A673 (cell line): ENCODE data around the gene RIPOR1. TPM values are rescaled to one million over a fixed set of nuclear protein-coding genes. Genes with fewer than 3 reads are reported as not detected.

Experiments
- BruUV-seq: library from RNA; stranded (reverse); fragments of 400-500 nt; replicated peaks from 2 replicates; lab custom pipeline; 2021; lab: Mats Ljungman, UMichigan
- CTCF ChIA-PET: fragments of 300-600 bp; sonication (Branson Sonifier 250); formaldehyde crosslinking; loops from one replicate; lab custom pipeline; 2022; ENCODE audit warnings: antibody characterized with exemption; lab: Charles Lee
- POLR2A ChIA-PET: fragments of 300-600 bp; sonication (Branson Sonifier 250); formaldehyde crosslinking; loops from one replicate; lab custom pipeline; 2022; ENCODE audit warnings: antibody characterized with exemption; ENCODE audit not compliant: low non-redundant PET; lab: Charles Lee
- DNase-seq: peaks from one replicate; pipeline ENCODE4 v3.0.0-alpha.2; 2015; ENCODE audit warnings: low spot score
- H3K27ac ChIP-seq: fragments of 200-600 bp; sonication (generic); 2 replicates; pipeline ENCODE4 v1.5.1; 2016; ENCODE audit warnings: mixed run types, low read depth, mild to moderate bottlenecking, mixed read lengths, antibody characterized with exemption, low read length; ENCODE audit not compliant: poor library complexity, severe bottlenecking
- H3K27me3 ChIP-seq: fragments of 200-600 bp; sonication (generic); replicated peaks from 2 replicates; pipeline ENCODE4 v1.6.1; 2017; ENCODE audit warnings: mixed run types, low read depth, mild to moderate bottlenecking, mixed read lengths, antibody characterized with exemption, low read length; ENCODE audit not compliant: insufficient read depth, poor library complexity
- H3K36me3 ChIP-seq: fragments of 200-600 bp; sonication (generic); 2 replicates; pipeline ENCODE4 v1.6.1; 2016; ENCODE audit warnings: mixed run types, mild to moderate bottlenecking, mixed read lengths, antibody characterized with exemption, low read length; ENCODE audit not compliant: insufficient read depth, poor library complexity, severe bottlenecking
- H3K4me1 ChIP-seq: fragments of 200-600 bp; sonication (generic); 2 replicates; pipeline ENCODE4 v1.6.1; 2017; ENCODE audit warnings: mixed run types, mild to moderate bottlenecking, mixed read lengths, antibody characterized with exemption, low read length; ENCODE audit not compliant: insufficient read depth, poor library complexity, severe bottlenecking
- H3K4me3 ChIP-seq: fragments of 200-600 bp; sonication (generic); 2 replicates; pipeline ENCODE4 v1.5.1; 2016; ENCODE audit warnings: low read depth, mixed run types, mild to moderate bottlenecking, mixed read lengths, low read length; ENCODE audit not compliant: poor library complexity, severe bottlenecking
- H3K9me3 ChIP-seq: fragments of 200-600 bp; sonication (generic); 2 replicates; pipeline ENCODE4 v1.6.1; 2016; ENCODE audit warnings: mixed run types, low read depth, mild to moderate bottlenecking, mixed read lengths, antibody characterized with exemption, low read length; ENCODE audit not compliant: poor library complexity, severe bottlenecking
- EZH2 ChIP-seq: fragments of 200-600 bp; sonication (generic); IDR thresholded peaks from 2 replicates; pipeline ENCODE4 v1.6.1; 2017; ENCODE audit warnings: borderline replicate concordance, low read depth, mild to moderate bottlenecking, mixed read lengths, antibody characterized with exemption, low read length; ENCODE audit not compliant: poor library complexity, severe bottlenecking
- intact Hi-C: fragments of 100-400 bp; cut with micrococcal nuclease; formaldehyde crosslinking; loops from one replicate; pipeline ENCODE4 v1.10.0; 2022; ENCODE audit not compliant: unreplicated experiment
- total RNA-seq: library from RNA; stranded (reverse); gene quantifications from 2 replicates; pipeline ENCODE4 v1.2.3, GENCODE V29; 2021
- TF ChIP-seq, protein P1 (sequence below): fragments of 300-800, 200-600 bp; sonication (generic); conservative IDR thresholded peaks from 2 replicates; pipeline ENCODE4 v1.5.1; 2017; ENCODE audit warnings: low read depth, mild to moderate bottlenecking, antibody characterized with exemption, low read length, moderate library complexity, mixed read lengths

RIPOR1 gene
- total RNA-seq, 1 experiment from 2014 or later = 22.9 TPM

DNA sequence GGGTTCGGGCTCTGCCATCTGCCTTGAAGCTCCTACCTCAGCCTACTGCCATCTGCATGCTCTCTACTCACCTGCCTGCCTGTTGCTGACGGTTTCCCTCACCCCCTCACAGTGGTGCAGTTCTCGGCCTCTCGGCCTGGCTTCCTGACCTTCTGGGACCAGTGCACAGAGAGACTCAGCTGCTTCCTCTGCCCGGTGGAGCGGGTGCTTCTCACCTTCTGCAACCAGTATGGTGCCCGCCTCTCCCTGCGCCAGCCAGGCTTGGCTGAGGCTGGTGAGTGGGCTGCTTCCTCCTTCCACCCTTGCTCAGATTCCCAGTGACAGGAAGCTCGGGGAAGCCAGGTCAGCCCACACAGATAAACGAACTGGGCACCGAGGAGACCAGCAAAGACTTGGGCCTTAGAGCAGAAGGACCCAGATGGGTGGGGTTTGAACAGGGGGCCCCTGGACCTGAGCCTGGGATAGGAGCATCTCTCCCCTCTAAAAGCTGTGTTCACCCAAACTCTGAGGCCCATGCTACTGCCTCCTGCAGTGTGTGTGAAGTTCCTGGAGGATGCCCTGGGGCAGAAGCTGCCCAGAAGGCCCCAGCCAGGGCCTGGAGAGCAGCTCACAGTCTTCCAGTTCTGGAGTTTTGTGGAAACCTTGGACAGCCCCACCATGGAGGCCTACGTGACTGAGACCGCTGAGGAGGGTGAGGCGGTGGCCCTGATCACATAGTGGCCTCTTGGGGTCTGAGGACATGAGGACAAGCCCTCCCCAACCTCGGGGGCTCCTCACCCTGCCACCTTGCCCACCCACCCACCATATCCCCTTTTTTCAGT lies 16.4 kb downstream of the RIPOR1 start:
- intact Hi-C loops = no loop called here
- POLR2A ChIA-PET = no interaction called here
- H3K4me1 ChIP-seq = no peaks in the 10 kb centered on the region

DNA sequence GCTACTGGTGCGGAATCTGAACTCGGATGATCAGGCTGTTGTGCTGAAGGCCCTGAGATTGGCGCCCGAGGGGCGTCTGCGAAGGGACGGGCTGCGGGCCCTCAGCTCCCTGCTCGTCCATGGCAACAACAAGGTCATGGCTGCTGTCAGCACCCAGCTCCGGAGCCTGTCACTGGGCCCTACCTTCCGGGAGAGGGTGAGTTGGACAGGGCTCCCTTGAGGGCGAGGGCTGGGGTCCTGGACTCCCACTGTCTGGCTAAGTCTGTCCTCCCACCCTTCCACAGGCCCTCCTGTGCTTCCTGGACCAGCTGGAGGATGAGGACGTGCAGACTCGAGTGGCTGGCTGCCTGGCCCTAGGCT lies 17.0 kb downstream of the RIPOR1 start:
- ChIA-PET CTCF (interaction anchor here (0.6 kb wide), 1 partner anchor 114 kb away, joined by 3 read pairs; the partner anchor contains the start of gene ACD), POLR2A (no interaction called here)
- TF ChIP-seq, protein P1, sequence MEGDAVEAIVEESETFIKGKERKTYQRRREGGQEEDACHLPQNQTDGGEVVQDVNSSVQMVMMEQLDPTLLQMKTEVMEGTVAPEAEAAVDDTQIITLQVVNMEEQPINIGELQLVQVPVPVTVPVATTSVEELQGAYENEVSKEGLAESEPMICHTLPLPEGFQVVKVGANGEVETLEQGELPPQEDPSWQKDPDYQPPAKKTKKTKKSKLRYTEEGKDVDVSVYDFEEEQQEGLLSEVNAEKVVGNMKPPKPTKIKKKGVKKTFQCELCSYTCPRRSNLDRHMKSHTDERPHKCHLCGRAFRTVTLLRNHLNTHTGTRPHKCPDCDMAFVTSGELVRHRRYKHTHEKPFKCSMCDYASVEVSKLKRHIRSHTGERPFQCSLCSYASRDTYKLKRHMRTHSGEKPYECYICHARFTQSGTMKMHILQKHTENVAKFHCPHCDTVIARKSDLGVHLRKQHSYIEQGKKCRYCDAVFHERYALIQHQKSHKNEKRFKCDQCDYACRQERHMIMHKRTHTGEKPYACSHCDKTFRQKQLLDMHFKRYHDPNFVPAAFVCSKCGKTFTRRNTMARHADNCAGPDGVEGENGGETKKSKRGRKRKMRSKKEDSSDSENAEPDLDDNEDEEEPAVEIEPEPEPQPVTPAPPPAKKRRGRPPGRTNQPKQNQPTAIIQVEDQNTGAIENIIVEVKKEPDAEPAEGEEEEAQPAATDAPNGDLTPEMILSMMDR = no peak
- Histone ChIP-seq H3K36me3 (peaks cover 8% of the 10 kb centered on the region), H3K9me3 (no peaks in the 10 kb centered on the region), H3K27me3 (no peaks in the 10 kb centered on the region), H3K4me3 (no peak overlapping the region), H3K27ac (no peak overlapping the region), H3K4me1 (no peaks in the 10 kb centered on the region)
- intact Hi-C loops = no loop called here
- no peak for DNase-seq
- BruUV-seq = no TSS peak

More for the DNA sequence above, 16.4 kb downstream of the RIPOR1 start:
- BruUV-seq = no TSS peak
- H3K36me3 ChIP-seq = peaks cover 8% of the 10 kb centered on the region
- no peak overlapping the region for H3K4me3 ChIP-seq
- DNase-seq = no peak
- no peaks in the 10 kb centered on the region for H3K27me3 ChIP-seq
- TF ChIP-seq EZH2 = no peak
- TF ChIP-seq, protein P1 = no peak
- no peaks in the 10 kb centered on the region for H3K9me3 ChIP-seq
- CTCF ChIA-PET = no interaction called here
- H3K27ac ChIP-seq = no peak overlapping the region

DNA sequence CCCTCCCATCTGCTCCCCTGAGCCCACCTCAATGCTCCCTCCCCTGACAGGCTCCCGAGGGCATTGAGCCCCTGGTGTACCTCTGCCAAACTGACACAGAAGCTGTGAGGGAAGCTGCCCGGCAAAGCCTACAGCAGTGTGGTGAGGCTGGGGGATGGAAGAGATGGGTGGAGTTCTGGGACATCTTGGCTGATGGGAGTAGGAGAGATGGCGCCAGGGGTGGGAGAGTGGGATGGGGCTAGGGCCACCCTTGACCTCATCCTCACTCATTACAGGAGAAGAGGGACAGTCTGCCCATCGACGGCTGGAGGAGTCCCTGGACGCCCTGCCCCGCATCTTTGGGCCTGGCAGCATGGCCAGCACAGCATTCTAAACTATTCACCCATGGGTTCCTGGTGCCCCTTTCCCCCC lies 17.5 kb downstream of the RIPOR1 start:
- Histone ChIP-seq H3K9me3 (no peaks in the 10 kb centered on the region), H3K36me3 (peaks cover 8% of the 10 kb centered on the region), H3K27me3 (no peaks in the 10 kb centered on the region), H3K4me1 (no peaks in the 10 kb centered on the region), H3K27ac (no peak overlapping the region), H3K4me3 (no peak overlapping the region)
- DNase-seq = no peak
- TF ChIP-seq, protein P1 = no peak
- no TSS peak for BruUV-seq
- intact Hi-C loops = no loop called here
- ChIA-PET CTCF (interaction anchor here (0.6 to 1.7 kb wide), 2 partner anchors 114 to 123 kb away, joined by 3 to 19 read pairs; partner anchors contain the start of gene ACD), POLR2A (no interaction called here)
